IMR-90 (cell line): ENCODE results near the gene NTPCR. TPM values are rescaled to one million over a fixed set of nuclear protein-coding genes. Genes with fewer than 3 reads are reported as not detected.

Source experiments
- ATAC-seq: fragments of 200-7000 bp; cut with Tn5 transposase; 2 replicates; pipeline ENCODE4 v1.9.1; 2020; ENCODE audit warnings: low read depth, mild to moderate bottlenecking, moderate library complexity
- BruUV-seq: library from RNA; stranded (reverse); fragments of 400-500 nt; replicated peaks from 2 replicates; lab custom pipeline; 2021; lab: Mats Ljungman, UMichigan
- CTCF ChIA-PET: fragments of 300-600 bp; formaldehyde crosslinking; extraction: SDS; loops from one replicate; lab custom pipeline; 2021; ENCODE audit warnings: antibody characterized with exemption; lab: Yijun Ruan, JAX
- POLR2A ChIA-PET: fragments of 300-600 bp; sonication (Branson Sonifier 250); formaldehyde crosslinking; loops from one replicate; lab custom pipeline; 2022; ENCODE audit warnings: antibody characterized with exemption; ENCODE audit not compliant: unreplicated experiment; lab: Charles Lee
- DNase-seq: peaks from one replicate; pipeline ENCODE4 v3.0.0; 2013
- H2AFZ ChIP-seq: replicated peaks from 2 replicates; pipeline ENCODE3; 2013; ENCODE audit warnings: low read length, mild to moderate bottlenecking; ENCODE audit not compliant: poor library complexity
- H2AK5ac ChIP-seq: 2 replicates; pipeline ENCODE4 v1.6.1; 2013; ENCODE audit warnings: low read depth, low read length, inconsistent platforms
- H2AK9ac ChIP-seq: replicated peaks from 2 replicates; pipeline ENCODE3; 2013; ENCODE audit warnings: mild to moderate bottlenecking, low read depth, low read length, moderate library complexity; ENCODE audit not compliant: poor library complexity
- H2BK120ac ChIP-seq: 2 replicates; pipeline ENCODE4 v1.6.1; 2013; ENCODE audit warnings: low read depth, low read length, inconsistent platforms
- H2BK15ac ChIP-seq: 3 replicates; pipeline ENCODE4 v1.6.1; 2013; ENCODE audit warnings: low read depth, low read length, inconsistent platforms
- H2BK20ac ChIP-seq: 2 replicates; pipeline ENCODE4 v1.6.1; 2013; ENCODE audit warnings: low read depth, mild to moderate bottlenecking, inconsistent platforms, low read length, moderate library complexity
- H2BK5ac ChIP-seq: 2 replicates; pipeline ENCODE4 v1.6.1; 2013; ENCODE audit warnings: mild to moderate bottlenecking, low read depth, low read length, inconsistent platforms; ENCODE audit not compliant: poor library complexity, severe bottlenecking
- H3K14ac ChIP-seq: replicated peaks from 2 replicates; pipeline ENCODE4 v1.6.1; 2013; ENCODE audit warnings: low read depth, low read length, inconsistent platforms
- H3K18ac ChIP-seq: 2 replicates; pipeline ENCODE4 v1.6.1; 2013; ENCODE audit warnings: low read depth, low read length, control low read depth
- H3K23ac ChIP-seq: 2 replicates; pipeline ENCODE4 v1.6.1; 2013; ENCODE audit warnings: low read depth, low read length, inconsistent platforms
- H3K27ac ChIP-seq: 2 replicates; pipeline ENCODE4 v1.5.1; 2013; ENCODE audit warnings: mild to moderate bottlenecking, control low read depth, low read length; ENCODE audit not compliant: insufficient read depth
- H3K27me3 ChIP-seq: 2 replicates; pipeline ENCODE4 v1.6.1; 2013; ENCODE audit warnings: low read length; ENCODE audit not compliant: control insufficient read depth, insufficient read depth
- H3K36me3 ChIP-seq: 2 replicates; pipeline ENCODE4 v1.6.1; 2013; ENCODE audit warnings: low read length, mixed read lengths; ENCODE audit not compliant: control insufficient read depth, insufficient read depth
- H3K4ac ChIP-seq: 2 replicates; pipeline ENCODE4 v1.6.1; 2013; ENCODE audit warnings: low read depth, low read length, inconsistent platforms
- H3K4me1 ChIP-seq: 2 replicates; pipeline ENCODE4 v1.6.1; 2013; ENCODE audit warnings: low read length, mixed read lengths; ENCODE audit not compliant: control insufficient read depth, insufficient read depth
- H3K4me2 ChIP-seq: 2 replicates; pipeline ENCODE4 v1.6.1; 2013; ENCODE audit warnings: low read depth, mild to moderate bottlenecking, control low read depth, low read length, moderate library complexity
- H3K4me3 ChIP-seq: 2 replicates; pipeline ENCODE4 v1.5.1; 2013; ENCODE audit warnings: low read depth, mild to moderate bottlenecking, control low read depth, low read length, moderate library complexity; ENCODE audit not compliant: insufficient read depth
- H3K56ac ChIP-seq: 2 replicates; pipeline ENCODE4 v1.6.1; 2013; ENCODE audit warnings: low read length, inconsistent platforms; ENCODE audit not compliant: insufficient read depth; ENCODE audit errors: extremely low read depth
- H3K79me1 ChIP-seq, 2 experiments: 2 replicates each; pipeline ENCODE4 v1.6.1; 2013; ENCODE audit warnings: low read length in 2 of 2, inconsistent platforms in 1 of 2, low read depth in 1 of 2
- H3K9ac ChIP-seq: 2 replicates; pipeline ENCODE4 v1.6.1; 2013; ENCODE audit warnings: low read depth, low read length, control low read depth
- H3K9me1 ChIP-seq: 2 replicates; pipeline ENCODE4 v1.6.1; 2013; ENCODE audit warnings: low read length, inconsistent platforms; ENCODE audit not compliant: insufficient read depth
- H3K9me3 ChIP-seq: 2 replicates; pipeline ENCODE4 v1.6.1; 2013; ENCODE audit warnings: low read length; ENCODE audit not compliant: control insufficient read depth, insufficient read depth
- H4K20me1 ChIP-seq: 2 replicates; pipeline ENCODE4 v1.6.1; 2013; ENCODE audit warnings: low read length, inconsistent platforms; ENCODE audit not compliant: insufficient read depth
- H4K5ac ChIP-seq: 2 replicates; pipeline ENCODE4 v1.6.1; 2013; ENCODE audit warnings: mild to moderate bottlenecking, low read depth, low read length, control low read depth
- H4K8ac ChIP-seq, 2 experiments: 2 replicates each; pipeline ENCODE4 v1.6.1; 2013; ENCODE audit warnings: low read depth in 2 of 2, low read length in 2 of 2, control low read depth in 1 of 2, inconsistent platforms in 1 of 2
- H4K91ac ChIP-seq: 2 replicates; pipeline ENCODE4 v1.6.1; 2013; ENCODE audit warnings: low read depth, low read length, inconsistent platforms; ENCODE audit not compliant: insufficient read depth
- CEBPB ChIP-seq: IDR thresholded peaks from 2 replicates; pipeline ENCODE4 v1.6.1; 2012; ENCODE audit warnings: low read depth, low read length, improper control_type of control experiment
- MAFK ChIP-seq: IDR thresholded peaks from 2 replicates; pipeline ENCODE4 v1.6.1; 2012; ENCODE audit warnings: low read depth, low read length, improper control_type of control experiment
- WGBS, 2 experiments: methylation state at CpG; one replicate each; pipeline versions ENCODE4 v1.1.5 to v1.1.7; 2013; ENCODE audit warnings: missing lambda C conversion rate in 2 of 2; ENCODE audit not compliant: insufficient read length in 1 of 2; ENCODE audit errors: extremely low coverage in 2 of 2; 5-methylcytosine and 5-hydroxymethylcytosine counted together
- dilution Hi-C: fragments of 300-500 bp; cut with HindIII; formaldehyde crosslinking; loops from one replicate; pipeline ENCODE4 v1.14.3; 2018; ENCODE audit warnings: low sequenced_read_pairs; ENCODE audit not compliant: unreplicated experiment
- in situ Hi-C: fragments of 300-500 bp; cut with MboI; formaldehyde crosslinking; loops from 3 replicates; pipeline ENCODE4 v1.14.3; 2019; ENCODE audit warnings: low sequenced_read_pairs, inconsistent platforms, mixed read lengths
- intact Hi-C: fragments of 100-400 bp; cut with micrococcal nuclease; formaldehyde crosslinking; loops from 2 replicates; pipeline ENCODE4 v1.10.0; 2022
- polyA plus RNA-seq, 3 experiments: library from polyadenylated mRNA; depleted of rRNA; stranded (reverse); fragments of >200 nt; gene quantifications; 2 replicates each; pipeline ENCODE4 v1.2.3, GENCODE V29; 2012; ENCODE audit warnings: low replicate concordance in 1 of 3
- total RNA-seq: library from RNA; depleted of rRNA; stranded (reverse); fragments of >200 nt; gene quantifications from 2 replicates; pipeline ENCODE4 v1.2.3, GENCODE V29; 2012; rRNA removed

NTPCR gene
- total and polyA plus RNA-seq, 2 of the 4 experiments (the other 2 are of a cell fraction) = 13.3 to 16.5 TPM

DNA sequence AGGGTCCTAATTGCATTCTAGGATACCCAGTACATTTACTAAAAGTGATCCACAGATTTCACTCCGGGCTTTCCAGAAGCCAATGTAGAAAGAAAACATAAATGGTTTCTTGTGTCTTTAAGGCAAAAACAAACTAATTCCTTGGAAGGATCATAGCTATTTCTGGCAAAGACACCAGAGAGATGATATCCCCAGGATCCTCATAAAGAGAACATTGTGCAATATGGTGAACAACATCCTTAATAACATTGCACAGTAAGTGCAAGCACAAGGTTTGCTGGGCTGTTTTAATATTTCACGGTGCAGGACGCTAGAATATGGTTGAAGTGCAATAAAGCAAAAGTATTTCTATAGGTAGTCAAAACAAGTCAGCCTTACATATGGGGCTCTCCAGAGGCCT lies 83.0 kb downstream of the NTPCR start:
- H3K27ac ChIP-seq = no peak overlapping the region
- BruUV-seq = no TSS peak
- no peak overlapping the region for H2BK120ac ChIP-seq
- H3K4me2 ChIP-seq = no peak overlapping the region
- H2BK20ac ChIP-seq = no peak overlapping the region
- no peak overlapping the region for H3K9ac ChIP-seq
- no peaks in the 10 kb centered on the region for H3K36me3 ChIP-seq
- no peaks in the 10 kb centered on the region for H3K9me1 ChIP-seq
- H4K91ac ChIP-seq = no peak overlapping the region
- DNase-seq (peak; percentile 57), ATAC-seq (peak; percentile 21; the same call in 1 of the 2 replicates)
- H2AK9ac ChIP-seq = no peak overlapping the region
- CTCF ChIA-PET = no interaction called here
- no peak overlapping the region for H3K56ac ChIP-seq
- no CpG with 5 or more reads among the region's 3 CpGs for WGBS, 2 experiments
- TF ChIP-seq CEBPB (peak; percentile 83), MAFK (no peak)
- POLR2A ChIA-PET = no interaction called here
- no peak overlapping the region for H2AFZ ChIP-seq
- H2BK5ac ChIP-seq = no peak overlapping the region
- dilution Hi-C loops = no loop called here
- no peak overlapping the region for H4K5ac ChIP-seq
- no peak overlapping the region for H3K14ac ChIP-seq
- H3K79me1 ChIP-seq = no peaks in the 10 kb centered on the region
- in situ Hi-C loops = no loop called here
- H3K4me1 ChIP-seq = no peaks in the 10 kb centered on the region; the same call in 1 of the 2 replicates
- intact Hi-C loops = no loop called here
- no peak overlapping the region for H3K18ac ChIP-seq
- H3K9me3 ChIP-seq = no peaks in the 10 kb centered on the region
- H3K23ac ChIP-seq = no peak overlapping the region
- H2BK15ac ChIP-seq = no peak overlapping the region
- H2AK5ac ChIP-seq = no peak overlapping the region
- H3K27me3 ChIP-seq = no peaks in the 10 kb centered on the region
- no peak overlapping the region for H3K4ac ChIP-seq
- no peaks in the 10 kb centered on the region for H4K20me1 ChIP-seq
- H4K8ac ChIP-seq = no peak overlapping the region
- no peak overlapping the region for H3K4me3 ChIP-seq

Other genes starting within 250 kb of the NTPCR start
- gene MAP10, start 145.2 kb upstream of the NTPCR start, total RNA-seq = 1.1 TPM in 2 replicates
- gene MAP10, start 145.2 kb upstream of the NTPCR start, polyA plus RNA-seq (2012; rRNA removed) = 1.0 TPM in 2 replicates